Naive B cell (primary cell): ENCODE measurements around the gene TKFC. TPM values are rescaled to one million over a fixed set of nuclear protein-coding genes. Genes with fewer than 3 reads are reported as not detected.
"Not testable (repeated sequence)": the region's sequence is repeated elsewhere in the genome, so short reads cannot be mapped to it uniquely, and the experiment has no call there.

Experiments
- ATAC-seq, 2 donors: fragments of 150-1000 bp; cut with Tn5 transposase; 2 replicates each; pipeline ENCODE4 v1.10.0; 2021; ENCODE audit warnings: low read depth in 2 of 2, mild to moderate bottlenecking in 2 of 2, moderate library complexity in 2 of 2
- DNase-seq: peaks from one replicate; pipeline ENCODE4 v3.0.0; 2022
- H3K27ac Mint-ChIP-seq, 6 donors: one replicate each; pipeline ENCODE4 v1.8.0; 2020 to 2022; ENCODE audit warnings: mild to moderate bottlenecking in 6 of 6, mixed read lengths in 6 of 6, moderate library complexity in 5 of 6, inconsistent platforms in 2 of 6
- H3K27me3 Mint-ChIP-seq, 3 donors: one replicate each; pipeline ENCODE4 v1.8.0; 2021 to 2022; ENCODE audit warnings: mixed read lengths in 3 of 3, mild to moderate bottlenecking in 1 of 3
- H3K36me3 Mint-ChIP-seq, 2 donors: one replicate each; pipeline ENCODE4 v1.8.0; 2020 to 2022; ENCODE audit warnings: mixed read lengths in 2 of 2, inconsistent platforms in 1 of 2, mild to moderate bottlenecking in 1 of 2
- H3K4me1 Mint-ChIP-seq, 3 donors: one replicate each; pipeline ENCODE4 v1.8.0; 2020 to 2022; ENCODE audit warnings: mixed read lengths in 3 of 3, inconsistent platforms in 1 of 3, mild to moderate bottlenecking in 1 of 3, moderate library complexity in 1 of 3
- H3K4me3 Mint-ChIP-seq, 8 donors: one replicate each; pipeline ENCODE4 v1.8.0; 2020 to 2022; ENCODE audit warnings: mild to moderate bottlenecking in 8 of 8, mixed read lengths in 8 of 8, moderate library complexity in 8 of 8, inconsistent platforms in 2 of 8
- H3K9me3 Mint-ChIP-seq, 7 donors: one replicate each; pipeline ENCODE4 v1.8.0; 2020 to 2022; ENCODE audit warnings: mixed read lengths in 7 of 7, mild to moderate bottlenecking in 5 of 7, inconsistent platforms in 2 of 7, moderate library complexity in 1 of 7
- polyA plus RNA-seq, 6 donors: library from polyadenylated mRNA; unstranded; fragments of 300-500 nt; fragmentation: Illumina TruSeq; gene quantifications; one replicate each; pipeline ENCODE4 v1.2.3, GENCODE V29; 2021; ENCODE audit warnings: low read depth in 6 of 6

The TKFC gene
- polyA plus RNA-seq, 6 donors from 2014 or later, result 38.3 to 62.2 (median 46.4) TPM

- no peak overlapping the region for H3K4me3 Mint-ChIP-seq
- peak overlapping the region in 4 of 6 donors; percentile 27 to 74 (median 47) for H3K27ac Mint-ChIP-seq
- H3K27me3 Mint-ChIP-seq, result no peaks in the 10 kb centered on the region
- no peaks in the 10 kb centered on the region for H3K9me3 Mint-ChIP-seq
- peaks cover 3 to 9% (median 4%) of the 10 kb centered on the region in 3 donors for H3K4me1 Mint-ChIP-seq
- DNase-seq (no peak), ATAC-seq (no peak)
- H3K36me3 Mint-ChIP-seq, result peaks cover 8% of the 10 kb centered on the region in 2 donors
These were observed 37.4 kb downstream of the TKFC start for GRCh38 chr11:61370349-61371005.

GRCh38 chr11:61372659-61373420 is 39.8 kb downstream of the TKFC start:
- Mint-ChIP-seq H3K36me3 (peaks cover 8% of the 10 kb centered on the region in 2 donors), H3K4me3 (no peak overlapping the region), H3K9me3 (no peaks in the 10 kb centered on the region), H3K4me1 (peaks cover 3 to 9% (median 4%) of the 10 kb centered on the region in 3 donors), H3K27me3 (no peaks in the 10 kb centered on the region), H3K27ac (peak overlapping the region in 2 of 6 donors; percentile 49 to 59)
- DNase-seq (no peak), ATAC-seq (no peak)

DNA sequence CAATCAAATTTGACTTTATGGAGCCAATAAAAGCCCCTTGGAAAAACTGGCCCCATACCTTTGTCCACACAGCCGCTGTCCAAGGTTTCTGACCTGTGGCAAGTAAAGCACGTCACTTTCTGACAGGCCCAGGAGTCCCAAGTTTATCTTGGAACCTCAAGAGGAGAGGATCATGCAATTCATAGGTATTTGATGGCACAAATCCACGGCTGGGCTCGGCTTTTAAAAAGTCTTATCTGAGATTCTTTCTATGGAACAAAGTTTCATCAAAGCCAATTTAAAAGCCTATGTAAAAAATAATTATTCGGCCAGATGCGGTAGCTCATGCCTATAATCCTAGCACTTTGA is 42.7 kb downstream of the TKFC start:
- no peak for ATAC-seq
- no peak overlapping the region for H3K4me3 Mint-ChIP-seq
- H3K4me1 Mint-ChIP-seq, result no peaks in the 10 kb centered on the region
- no peak overlapping the region for H3K27ac Mint-ChIP-seq
- H3K9me3 Mint-ChIP-seq, result no peaks in the 10 kb centered on the region
- H3K36me3 Mint-ChIP-seq, result no peaks in the 10 kb centered on the region
- DNase-seq, result no peak
- no peaks in the 10 kb centered on the region for H3K27me3 Mint-ChIP-seq

GRCh38 chr11:61377461-61378160 is 44.6 kb downstream of the TKFC start:
- Mint-ChIP-seq H3K4me1 (no peaks in the 10 kb centered on the region), H3K4me3 (no peak overlapping the region), H3K27ac (peak overlapping the region in 1 of 6 donors; percentile 50), H3K9me3 (no peaks in the 10 kb centered on the region), H3K27me3 (no peaks in the 10 kb centered on the region), H3K36me3 (no peaks in the 10 kb centered on the region)
- no peak for ATAC-seq
- DNase-seq, result no peak

DNA sequence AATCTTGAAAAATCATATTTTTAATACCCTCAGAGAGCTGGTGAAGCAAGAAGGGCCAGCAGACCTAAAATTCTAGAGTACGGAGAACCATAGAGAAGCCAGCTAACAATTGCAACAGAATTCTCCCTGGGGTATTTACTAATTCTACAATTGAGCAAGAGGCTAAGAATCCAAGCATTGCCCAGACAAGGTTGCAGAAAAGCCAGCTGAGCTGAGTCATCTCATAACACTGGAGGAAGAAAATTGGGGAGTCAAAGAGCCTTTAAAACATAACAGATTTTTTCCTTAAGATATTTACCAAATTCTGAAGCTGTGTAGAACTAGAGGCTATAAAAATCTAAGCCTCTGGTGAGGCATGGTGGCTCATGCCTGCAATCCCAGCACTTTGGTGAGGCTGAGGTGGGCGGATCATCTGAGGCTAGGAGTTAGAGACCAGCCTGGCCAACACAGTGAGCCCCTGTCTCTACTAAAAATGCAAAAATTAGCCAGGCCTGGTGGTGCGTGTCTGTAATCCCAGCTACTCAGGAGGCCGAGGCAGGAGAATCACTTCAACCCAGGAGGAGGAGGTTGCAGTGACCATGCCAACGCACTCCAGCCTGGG is 45.8 kb downstream of the TKFC start:
- no peak for ATAC-seq

DNA sequence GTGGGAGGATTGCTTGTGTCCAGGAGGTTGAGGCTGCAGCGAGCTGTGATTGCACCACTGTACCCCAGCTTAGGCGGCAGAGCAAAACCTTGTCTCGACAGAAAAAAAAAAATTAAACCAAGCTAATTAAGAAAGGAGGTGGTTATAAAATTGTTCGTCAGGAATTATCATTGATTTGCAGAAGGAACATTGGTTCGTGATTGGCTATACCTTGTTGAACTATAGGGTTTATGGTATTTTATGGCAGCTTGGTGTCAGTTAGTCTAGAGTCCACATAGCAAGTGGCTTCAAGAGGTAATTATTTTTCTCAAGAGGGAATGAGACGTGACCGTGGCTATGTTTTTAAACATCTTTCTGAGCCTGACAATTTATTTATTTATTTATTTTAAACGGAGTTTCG is 47.9 kb downstream of the TKFC start:
- DNase-seq, result no peak
- H3K27me3 Mint-ChIP-seq, result no peaks in the 10 kb centered on the region
- H3K4me3 Mint-ChIP-seq, result no peak overlapping the region
- no peaks in the 10 kb centered on the region for H3K9me3 Mint-ChIP-seq
- ATAC-seq, result no peak
- H3K27ac Mint-ChIP-seq, result no peak overlapping the region
- H3K36me3 Mint-ChIP-seq, result no peaks in the 10 kb centered on the region
- H3K4me1 Mint-ChIP-seq, result peaks cover 9 to 16% (median 10%) of the 10 kb centered on the region in 3 donors

More for the DNA sequence above, 45.8 kb downstream of the TKFC start:
- Mint-ChIP-seq H3K36me3 (no peaks in the 10 kb centered on the region), H3K4me3 (no peak overlapping the region), H3K27me3 (no peaks in the 10 kb centered on the region), H3K4me1 (no peaks in the 10 kb centered on the region), H3K9me3 (no peaks in the 10 kb centered on the region), H3K27ac (peak overlapping the region in 1 of 6 donors; percentile 57)
- DNase-seq, result no peak

DNA sequence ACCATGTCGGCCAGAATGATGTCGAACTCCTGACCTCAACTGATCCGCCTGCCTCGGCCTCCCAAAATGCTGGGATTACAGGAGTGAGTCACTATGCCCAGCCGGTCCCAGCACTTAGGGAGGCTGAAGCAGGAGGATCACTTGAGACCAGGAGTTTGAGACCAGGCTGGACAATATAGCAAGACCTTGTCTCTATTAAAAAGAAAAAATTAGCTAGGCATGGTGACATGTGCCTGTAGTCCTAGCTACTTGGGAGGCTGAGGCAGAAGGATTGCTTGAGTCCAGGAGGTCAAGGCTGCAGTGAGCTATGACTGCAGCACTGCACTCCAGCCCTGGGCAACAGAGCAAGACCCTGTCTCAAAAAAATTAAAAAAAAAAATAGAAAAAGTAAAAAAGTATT is 50.8 kb downstream of the TKFC start:
- not testable (repeated sequence) for H3K27ac Mint-ChIP-seq, H3K9me3 Mint-ChIP-seq, DNase-seq, H3K36me3 Mint-ChIP-seq, H3K27me3 Mint-ChIP-seq, H3K4me3 Mint-ChIP-seq, ATAC-seq
- H3K4me1 Mint-ChIP-seq, result peaks cover 9 to 17% (median 11%) of the 10 kb centered on the region in 3 donors

DNA sequence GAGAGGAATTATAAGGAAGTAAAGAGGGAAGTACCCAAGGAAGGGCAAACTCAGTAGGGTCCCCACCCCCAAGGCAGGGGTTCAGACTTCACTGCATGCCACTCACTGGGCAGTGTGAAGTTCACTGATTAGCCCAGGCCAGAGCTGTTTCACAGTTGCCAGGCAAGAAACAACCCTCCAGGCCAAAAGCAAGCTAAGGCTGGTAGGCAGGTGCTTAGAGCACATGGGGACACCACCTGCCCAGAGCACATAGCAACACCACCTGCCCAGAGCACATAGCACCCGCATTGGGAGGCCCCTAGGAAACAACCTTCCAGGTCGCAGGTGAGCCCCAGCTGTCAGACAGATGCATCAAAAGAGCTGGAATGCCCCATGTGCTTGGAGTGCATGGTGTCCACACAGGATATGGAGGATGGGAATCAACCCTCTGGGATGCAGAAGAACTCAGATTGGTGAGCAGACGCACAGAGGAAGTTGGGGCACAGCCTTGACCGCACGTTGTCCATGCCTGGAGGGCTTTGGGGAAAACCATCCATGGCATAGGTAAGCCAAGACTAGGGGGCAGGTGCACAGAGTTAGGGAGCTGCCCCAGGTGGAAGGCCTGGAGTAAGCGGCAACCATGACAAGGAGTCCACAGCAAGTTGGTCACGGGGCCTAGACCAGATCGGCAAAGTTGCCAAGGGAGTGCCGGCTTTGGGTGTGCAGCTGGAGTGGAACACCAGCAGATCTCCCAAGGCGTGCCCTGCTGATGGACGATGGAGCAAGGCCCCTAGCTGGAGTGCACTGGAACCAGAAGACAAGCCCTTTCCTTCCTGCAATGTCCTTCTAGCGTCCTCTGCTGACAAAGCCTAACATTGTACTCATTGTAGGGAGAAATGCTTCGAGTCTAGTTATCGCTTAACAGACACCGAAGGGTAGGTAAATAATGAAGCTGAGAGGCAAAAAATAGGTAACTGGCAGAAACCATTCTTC is 51.5 kb downstream of the TKFC start:
- Mint-ChIP-seq H3K36me3 (no peaks in the 10 kb centered on the region), H3K9me3 (no peaks in the 10 kb centered on the region), H3K4me1 (peaks cover 9 to 17% (median 11%) of the 10 kb centered on the region in 3 donors), H3K4me3 (no peak overlapping the region), H3K27ac (peak overlapping the region in 1 of 6 donors; percentile 20), H3K27me3 (no peaks in the 10 kb centered on the region)
- ATAC-seq, result no peak
- no peak for DNase-seq

DNA sequence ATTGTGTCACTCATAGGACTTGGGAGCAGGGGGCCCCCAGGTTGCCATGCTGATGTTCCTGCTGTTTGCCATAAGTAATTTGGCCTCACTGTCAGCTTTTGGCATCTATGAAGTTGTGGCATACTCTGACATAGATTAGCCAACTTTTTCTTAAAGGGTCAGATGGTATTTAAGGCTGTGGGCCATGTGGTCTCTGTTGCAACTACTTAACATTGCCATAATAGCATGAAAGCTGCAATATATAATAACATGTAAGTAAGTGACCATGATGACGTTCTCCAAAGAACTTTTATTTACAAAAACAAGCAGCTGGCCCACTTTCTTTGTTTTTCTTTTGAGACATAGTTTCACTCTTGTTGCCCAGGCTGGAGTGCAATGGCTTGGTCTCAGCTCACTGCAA is 57.1 kb downstream of the TKFC start:
- no peaks in the 10 kb centered on the region for H3K9me3 Mint-ChIP-seq
- peaks cover 29 to 35% (median 32%) of the 10 kb centered on the region in 3 donors for H3K4me1 Mint-ChIP-seq
- no peak for DNase-seq
- no peaks in the 10 kb centered on the region for H3K27me3 Mint-ChIP-seq
- no peaks in the 10 kb centered on the region for H3K36me3 Mint-ChIP-seq
- peak overlapping the region in 4 of 8 donors; percentile 33 to 43 (median 40) for H3K4me3 Mint-ChIP-seq
- peak overlapping the region in 1 of 6 donors; percentile 62 for H3K27ac Mint-ChIP-seq
- no peak for ATAC-seq

- no peaks in the 10 kb centered on the region for H3K9me3 Mint-ChIP-seq
- DNase-seq (peak; percentile 24), ATAC-seq (peak; percentile 52 to 58)
- peak overlapping the region; percentile 88 to 98 (median 96) for H3K27ac Mint-ChIP-seq
- H3K4me1 Mint-ChIP-seq, result peaks cover 22 to 27% (median 25%) of the 10 kb centered on the region in 3 donors
- peaks cover 0 to 6% of the 10 kb centered on the region in 2 donors for H3K36me3 Mint-ChIP-seq
- peak overlapping the region; percentile 90 to 99 (median 97) for H3K4me3 Mint-ChIP-seq
- no peaks in the 10 kb centered on the region for H3K27me3 Mint-ChIP-seq
These were observed 60.1 kb downstream of the TKFC start for GRCh38 chr11:61392981-61393595.
